Neural cell (in vitro differentiated cells): ENCODE data around the gene XRRA1. TPM values are rescaled to one million over a fixed set of nuclear protein-coding genes. Genes with fewer than 3 reads are reported as not detected.

Source experiments
- H2AFZ ChIP-seq: fragments of 200-600, 300-800 bp; sonication (generic), shearing (Covaris generic); 2 replicates; pipeline ENCODE4 v1.6.0; 2014; ENCODE audit warnings: low read depth, mild to moderate bottlenecking, antibody characterized with exemption, low read length, moderate library complexity
- H3F3A ChIP-seq: fragments of 200-600 bp; shearing (Covaris generic); 2 replicates; pipeline ENCODE4 v1.6.1; 2016; ENCODE audit warnings: mild to moderate bottlenecking, moderate library complexity, mixed read lengths, antibody characterized with exemption, low read length; ENCODE audit not compliant: insufficient read depth, poor library complexity, severe bottlenecking
- H3K27ac ChIP-seq: fragments of 200-600, 300-800 bp; sonication (generic), shearing (Covaris generic); 2 replicates; pipeline ENCODE4 v1.5.1; 2014; ENCODE audit warnings: mild to moderate bottlenecking, low read length, moderate library complexity
- H3K27me3 ChIP-seq: fragments of 300-800, 200-600 bp; sonication (generic), shearing (Covaris generic); 2 replicates; pipeline ENCODE4 v1.6.0; 2014; ENCODE audit warnings: mild to moderate bottlenecking, low read depth, low read length, moderate library complexity; ENCODE audit not compliant: insufficient read depth
- H3K36me3 ChIP-seq: fragments of 300-800, 200-600 bp; sonication (generic), shearing (Covaris generic); 2 replicates; pipeline ENCODE4 v1.5.1; 2014; ENCODE audit warnings: mild to moderate bottlenecking, antibody characterized with exemption, low read length, moderate library complexity; ENCODE audit not compliant: insufficient read depth
- H3K4me2 ChIP-seq: fragments of 300-800, 200-600 bp; sonication (generic), shearing (Covaris generic); 2 replicates; pipeline ENCODE4 v1.6.0; 2014; ENCODE audit warnings: mild to moderate bottlenecking, low read length
- H3K4me3 ChIP-seq: fragments of 300-800, 200-600 bp; sonication (generic), shearing (Covaris generic); 2 replicates; pipeline ENCODE4 v1.5.1; 2014; ENCODE audit warnings: mild to moderate bottlenecking, low read length, moderate library complexity
- H3K79me2 ChIP-seq: fragments of 200-600 bp; shearing (Covaris generic); replicated peaks from 2 replicates; pipeline ENCODE4 v1.6.0; 2014; ENCODE audit warnings: mild to moderate bottlenecking, low read length, moderate library complexity; ENCODE audit not compliant: insufficient read depth
- H3K9ac ChIP-seq: fragments of 300-800, 200-600 bp; sonication (generic), shearing (Covaris generic); 2 replicates; pipeline ENCODE4 v1.6.1; 2016; ENCODE audit warnings: mild to moderate bottlenecking, low read length, mixed read lengths
- H3K9me2 ChIP-seq: fragments of 200-600 bp; shearing (Covaris generic); 2 replicates; pipeline ENCODE4 v1.6.1; 2016; ENCODE audit warnings: mild to moderate bottlenecking, low read length, mixed read lengths; ENCODE audit not compliant: insufficient read depth
- H3K9me3 ChIP-seq: fragments of 200-600, 300-800 bp; sonication (generic), shearing (Covaris generic); 2 replicates; pipeline ENCODE4 v1.6.1; 2016; ENCODE audit warnings: mild to moderate bottlenecking, mixed run types, low read length, moderate library complexity, mixed read lengths
- H4K20me1 ChIP-seq: fragments of 200-600 bp; shearing (Covaris generic); 2 replicates; pipeline ENCODE4 v1.6.1; 2016; ENCODE audit warnings: mild to moderate bottlenecking, mixed run types; ENCODE audit not compliant: insufficient read depth
- CTCF ChIP-seq: fragments of 450-650 bp; IDR thresholded peaks from 2 replicates; pipeline ENCODE4 v1.5.1; 2014; ENCODE audit warnings: antibody characterized with exemption, mild to moderate bottlenecking, moderate library complexity; ENCODE audit not compliant: poor library complexity, severe bottlenecking
- EP300 ChIP-seq: fragments of 450-650 bp; conservative IDR thresholded peaks from 2 replicates; pipeline ENCODE4 v1.6.1; 2014; ENCODE audit warnings: antibody characterized with exemption, mild to moderate bottlenecking, moderate library complexity; ENCODE audit not compliant: poor library complexity, severe bottlenecking
- EZH2 ChIP-seq: fragments of 200-600, 300-800 bp; shearing (Covaris generic), sonication (generic); IDR thresholded peaks from 2 replicates; pipeline ENCODE4 v1.6.1; 2014; ENCODE audit warnings: antibody characterized with exemption, low read length, borderline replicate concordance, mild to moderate bottlenecking; ENCODE audit not compliant: insufficient read depth, poor library complexity, severe bottlenecking
- MXI1 ChIP-seq: fragments of 450-650 bp; conservative IDR thresholded peaks from 2 replicates; pipeline ENCODE4 v1.6.1; 2014; ENCODE audit warnings: antibody characterized with exemption, mild to moderate bottlenecking; ENCODE audit not compliant: poor library complexity, severe bottlenecking
- POLR2AphosphoS5 ChIP-seq: IDR thresholded peaks from 2 replicates; pipeline ENCODE4 v1.6.1; 2012
- RAD21 ChIP-seq: fragments of 450-650 bp; conservative IDR thresholded peaks from 2 replicates; pipeline ENCODE4 v1.6.1; 2014; ENCODE audit warnings: antibody characterized with exemption, mild to moderate bottlenecking, moderate library complexity
- REST ChIP-seq: IDR thresholded peaks from 2 replicates; pipeline ENCODE4 v1.6.1; 2012; ENCODE audit warnings: borderline replicate concordance
- SMC3 ChIP-seq: fragments of 450-650 bp; conservative IDR thresholded peaks from 2 replicates; pipeline ENCODE4 v1.6.1; 2014; ENCODE audit warnings: antibody characterized with exemption, mild to moderate bottlenecking, moderate library complexity; ENCODE audit not compliant: poor library complexity
- TAF1 ChIP-seq: IDR thresholded peaks from 2 replicates; pipeline ENCODE4 v1.6.1; 2012; ENCODE audit warnings: low read depth
- polyA plus RNA-seq: library from polyadenylated mRNA; depleted of rRNA; stranded (reverse); fragments of >200 nt; gene quantifications from 2 replicates; pipeline ENCODE4 v1.2.3, GENCODE V29; 2014

Gene XRRA1
- polyA plus RNA-seq, 1 donor from 2014 or later: 2.7 TPM

- Histone ChIP-seq H3K4me2 (no peak overlapping the region), H3K9me3 (no peaks in the 10 kb centered on the region)
Measured at GRCh38 chr11:74806267-74806666, 142.6 kb downstream of the XRRA1 start.

GRCh38 chr11:74791333-74792100 lies 157.4 kb downstream of the XRRA1 start:
- Histone ChIP-seq H3K9me3 (no peaks in the 10 kb centered on the region), H3K4me3 (no peak overlapping the region), H3K9me2 (no peaks in the 10 kb centered on the region), H3K27me3 (no peaks in the 10 kb centered on the region), H2AFZ (no peak overlapping the region), H3F3A (no peaks in the 10 kb centered on the region), H3K27ac (no peak overlapping the region), H3K4me2 (no peak overlapping the region), H3K9ac (no peak overlapping the region), H3K36me3 (peaks cover 6% of the 10 kb centered on the region), H3K79me2 (peaks cover 8% of the 10 kb centered on the region), H4K20me1 (no peaks in the 10 kb centered on the region)
- TF ChIP-seq EZH2: no peak
- TF ChIP-seq RAD21: no peak
- TF ChIP-seq MXI1: no peak
- TF ChIP-seq TAF1: no peak
- TF ChIP-seq EP300: no peak
- no peak for TF ChIP-seq REST
- TF ChIP-seq POLR2AphosphoS5: no peak
- TF ChIP-seq SMC3: no peak

More at GRCh38 chr11:74806267-74806666, 142.6 kb downstream of the XRRA1 start:
- TF ChIP-seq MXI1: no peak
- no peak for TF ChIP-seq SMC3
- no peak for TF ChIP-seq TAF1
- TF ChIP-seq RAD21: no peak
- TF ChIP-seq EZH2: no peak
- no peak for TF ChIP-seq EP300
- no peak for TF ChIP-seq POLR2AphosphoS5
- TF ChIP-seq CTCF: no peak
- no peak for TF ChIP-seq REST
- Histone ChIP-seq H3F3A (no peaks in the 10 kb centered on the region), H3K9me2 (no peaks in the 10 kb centered on the region), H3K36me3 (no peaks in the 10 kb centered on the region), H3K9ac (no peak overlapping the region), H3K27me3 (no peaks in the 10 kb centered on the region), H3K27ac (no peak overlapping the region), H2AFZ (no peak overlapping the region), H4K20me1 (no peaks in the 10 kb centered on the region), H3K79me2 (no peaks in the 10 kb centered on the region), H3K4me3 (no peak overlapping the region)
